Iris pigment epithelial cell (primary cell): ENCODE measurements around the gene ZBTB16.

Experiments
- DNase-seq: peaks from one replicate; pipeline ENCODE4 v3.0.0-alpha.2; 2011; ENCODE audit warnings: low read depth

ZBTB16 gene

DNA sequence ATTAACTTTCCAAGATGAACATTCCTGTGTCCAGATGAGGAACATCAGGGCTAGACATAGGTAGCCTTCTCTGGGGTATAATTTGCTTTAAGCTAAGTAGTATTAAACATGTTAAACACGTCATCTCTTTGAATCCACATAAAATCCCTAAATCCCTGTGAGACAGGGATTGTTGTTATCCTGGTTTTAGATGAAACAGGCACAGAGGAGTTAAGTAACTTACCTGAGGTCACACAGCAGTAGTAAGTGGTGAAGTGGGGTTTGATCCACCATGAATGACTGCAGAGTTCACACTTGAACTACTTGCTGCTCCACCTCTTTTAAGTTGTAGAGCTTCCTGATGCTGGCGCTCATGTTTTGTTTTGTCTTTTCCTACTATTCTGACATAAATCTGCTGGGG, 154.1 kb downstream of the ZBTB16 start:
- DNase-seq: no peak

GRCh38 chr11:114215428-114215827, 155.9 kb downstream of the ZBTB16 start:
- DNase-seq: no peak

- DNase-seq: no peak
These were observed 156.6 kb downstream of the ZBTB16 start for GRCh38 chr11:114215871-114216795.

GRCh38 chr11:114216796-114217180, 157.3 kb downstream of the ZBTB16 start:
- DNase-seq: no peak

DNA sequence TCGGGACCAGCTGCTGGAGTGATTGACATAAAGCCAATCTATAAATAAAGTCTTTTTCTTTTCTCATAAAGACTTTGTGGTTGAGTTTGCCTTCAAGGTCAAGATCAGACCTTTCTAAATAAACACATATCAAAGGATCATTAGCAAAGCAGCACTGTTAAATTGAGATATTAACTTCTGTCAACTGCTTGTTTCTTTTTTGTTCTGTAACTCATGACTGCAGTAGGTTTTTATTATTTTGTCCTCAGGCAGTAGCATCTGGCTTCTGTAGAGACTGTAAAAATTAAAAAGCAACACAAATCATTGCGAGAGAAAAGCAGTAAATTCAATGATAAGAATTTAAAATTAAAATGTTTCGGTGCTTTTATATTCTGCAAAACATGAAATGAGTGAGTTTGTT, 159.0 kb downstream of the ZBTB16 start:
- DNase-seq: no peak

GRCh38 chr11:114219559-114220349, 160.2 kb downstream of the ZBTB16 start:
- peak; percentile 93 for DNase-seq

DNA sequence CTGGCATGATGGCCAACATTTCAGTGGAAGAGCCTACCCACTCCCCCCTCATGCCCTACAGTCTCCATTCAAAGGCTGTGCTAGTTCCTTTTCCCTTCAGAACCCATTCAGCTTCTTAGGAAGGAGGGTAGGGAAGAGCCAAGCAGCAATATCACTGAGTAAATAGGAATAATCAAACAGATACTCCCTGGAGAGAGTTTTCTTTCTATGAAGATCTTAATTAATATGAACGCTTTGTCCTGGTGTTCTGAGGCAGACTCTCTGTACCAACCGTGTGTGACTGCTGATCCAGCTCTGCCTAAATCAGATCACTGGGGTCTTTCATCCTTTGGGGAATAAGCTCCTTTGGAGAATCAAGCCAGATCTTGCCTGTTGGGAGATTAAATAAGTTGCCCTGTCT, 161.5 kb downstream of the ZBTB16 start:
- no peak for DNase-seq

DNA sequence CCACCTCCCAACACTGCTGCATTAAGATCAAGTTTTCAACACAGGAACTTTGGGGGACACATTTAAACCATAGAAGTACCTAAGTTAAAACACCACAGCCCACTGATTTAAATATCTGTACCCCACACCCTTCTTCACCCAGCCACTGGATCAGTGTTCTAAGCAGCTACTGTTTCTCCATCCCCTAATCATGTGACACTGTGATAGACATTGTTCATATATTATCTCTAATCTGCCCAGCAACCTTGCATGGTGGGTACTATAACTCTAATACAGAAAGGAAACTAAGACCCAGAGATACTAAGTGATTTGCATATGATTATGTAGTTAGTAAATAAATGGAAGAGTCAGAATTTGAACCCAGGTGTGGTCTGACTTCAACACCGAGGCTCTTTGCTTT, 166.2 kb downstream of the ZBTB16 start:
- no peak for DNase-seq

DNA sequence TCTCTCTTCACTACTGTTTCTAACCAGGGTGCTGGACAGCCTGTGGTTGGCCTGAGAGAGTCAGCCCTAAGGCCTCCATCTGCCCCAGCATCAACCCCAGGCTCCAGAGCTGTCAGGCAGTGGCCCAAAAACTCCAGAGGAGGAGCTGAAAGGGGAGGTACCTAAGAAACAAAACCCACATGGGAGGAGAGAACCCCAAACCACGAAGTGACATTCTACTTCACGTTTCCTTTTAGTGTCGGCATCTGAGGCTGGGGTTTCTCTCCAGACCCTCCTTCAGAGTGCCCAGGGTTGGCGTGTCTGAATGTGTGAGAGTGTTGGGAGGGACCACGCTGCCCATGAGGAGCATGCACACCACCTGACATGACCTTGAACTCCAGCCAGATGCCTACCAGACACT, 166.8 kb downstream of the ZBTB16 start:
- DNase-seq: no peak

DNA sequence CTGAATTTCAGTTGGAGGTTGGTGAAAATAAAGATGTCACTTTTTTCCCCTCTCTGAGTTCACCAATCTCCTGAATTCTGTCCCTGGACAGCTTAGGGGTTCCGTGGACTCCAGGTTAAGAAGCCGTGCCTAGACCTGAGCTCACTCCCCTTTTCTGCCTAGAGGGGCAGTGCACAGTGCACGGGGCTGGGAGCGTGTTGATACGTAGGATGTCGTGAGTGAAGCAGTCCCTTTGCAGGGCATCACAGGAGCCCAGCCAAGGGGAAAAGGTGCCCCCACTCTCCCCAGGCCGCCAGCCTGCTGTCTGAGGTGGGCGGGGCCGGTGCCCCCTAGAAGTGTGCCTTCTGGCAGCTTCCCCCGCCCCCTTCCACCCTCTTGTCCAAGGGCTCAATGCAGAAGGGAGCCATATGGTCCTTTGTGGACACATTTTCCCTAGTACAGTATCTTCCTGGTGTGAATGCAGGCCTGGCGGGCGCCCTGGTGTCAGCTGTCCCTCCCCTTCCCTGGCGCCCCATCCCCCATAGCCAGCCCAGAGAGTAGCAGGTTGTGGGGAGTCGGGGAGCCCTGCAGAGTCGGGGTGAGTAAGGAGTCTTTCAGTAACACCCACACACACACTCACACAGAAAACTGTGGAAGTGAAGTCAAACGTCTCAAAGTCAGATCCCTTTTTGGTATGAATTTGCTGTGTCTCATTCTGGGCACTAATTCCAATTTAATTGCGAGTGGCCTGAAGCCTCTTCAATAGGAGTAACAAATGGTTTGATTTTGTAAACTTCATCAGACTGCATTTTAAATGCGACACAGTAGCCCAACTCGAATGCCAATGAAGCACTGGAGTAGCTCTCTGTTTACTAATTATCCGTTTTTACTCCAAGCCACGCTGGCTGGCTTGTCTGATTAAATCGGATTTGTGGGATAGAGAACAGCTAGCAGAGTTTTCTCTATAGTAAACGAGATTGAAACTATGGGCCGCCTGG, 169.2 kb downstream of the ZBTB16 start:
- DNase-seq: peak; percentile 17

DNA sequence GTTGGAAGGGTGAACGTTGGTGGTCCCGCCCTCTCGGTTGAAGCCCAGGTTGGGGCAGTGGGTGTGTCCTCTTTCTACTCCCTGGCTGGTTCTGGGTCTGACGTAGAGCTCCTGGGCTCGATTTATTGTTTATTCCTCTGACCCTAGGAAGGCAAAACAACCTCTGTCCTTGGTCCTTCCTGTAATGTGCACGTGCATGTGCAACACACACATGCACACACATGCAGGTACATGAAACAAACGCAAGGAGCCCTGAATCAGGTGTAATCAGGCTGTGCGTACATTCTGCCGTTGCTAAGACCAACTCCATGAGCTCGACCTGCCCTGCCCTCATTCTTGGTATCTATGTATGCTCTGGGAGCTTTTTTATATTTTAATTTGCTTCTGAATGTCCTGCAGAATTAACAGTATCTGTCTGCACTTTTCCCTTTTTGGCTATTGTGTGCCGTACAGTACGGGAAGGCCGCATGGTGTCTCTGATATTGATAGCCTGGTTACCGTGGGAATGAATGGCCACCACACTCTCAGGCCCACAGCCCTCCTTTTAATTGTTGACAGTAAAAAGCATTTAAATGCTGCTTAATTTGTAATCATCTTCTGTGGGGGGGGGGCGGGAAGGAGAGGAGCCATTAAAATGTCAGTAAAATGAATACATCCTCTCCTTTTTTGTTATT, 170.7 kb downstream of the ZBTB16 start:
- DNase-seq: no peak

GRCh38 chr11:114232400-114233059, 173.0 kb downstream of the ZBTB16 start:
- no peak for DNase-seq

GRCh38 chr11:114233755-114234154, 174.2 kb downstream of the ZBTB16 start:
- peak; percentile 76 for DNase-seq

GRCh38 chr11:114236829-114237228, 177.3 kb downstream of the ZBTB16 start:
- peak; percentile 79 for DNase-seq

GRCh38 chr11:114237321-114238280, 178.1 kb downstream of the ZBTB16 start:
- peak; percentile 69 for DNase-seq

- no peak for DNase-seq
These were observed 180.2 kb downstream of the ZBTB16 start for GRCh38 chr11:114239753-114240161.

DNA sequence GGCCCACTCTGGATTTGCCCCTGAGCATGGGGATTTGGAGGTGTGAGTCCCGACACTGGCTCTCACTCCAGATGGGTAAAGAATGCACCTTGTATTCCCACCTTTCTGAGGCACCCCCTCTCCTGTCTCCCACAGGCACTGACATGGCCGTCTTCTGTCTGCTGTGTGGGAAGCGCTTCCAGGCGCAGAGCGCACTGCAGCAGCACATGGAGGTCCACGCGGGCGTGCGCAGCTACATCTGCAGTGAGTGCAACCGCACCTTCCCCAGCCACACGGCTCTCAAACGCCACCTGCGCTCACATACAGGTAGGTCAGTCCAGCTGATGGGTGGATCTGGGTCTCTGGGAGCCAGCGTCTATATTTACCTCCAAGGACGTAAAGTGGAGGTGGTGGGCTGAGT, 182.5 kb downstream of the ZBTB16 start:
- DNase-seq: no peak

GRCh38 chr11:114243461-114244372, 184.2 kb downstream of the ZBTB16 start:
- DNase-seq: no peak
